Immature natural killer cell (primary cell): ENCODE results near the gene LRIG3. TPM values are rescaled to one million over a fixed set of nuclear protein-coding genes. Genes with fewer than 3 reads are reported as not detected.

Experiments used
- DNase-seq, 3 donors: peaks; one replicate each; pipeline ENCODE4 v3.0.0; 2022; ENCODE audit warnings: mixed read lengths in 1 of 3
- H3K27ac Mint-ChIP-seq, 6 donors: one replicate each; pipeline ENCODE4 v1.8.0; 2020; ENCODE audit warnings: mixed read lengths in 6 of 6, mild to moderate bottlenecking in 5 of 6, inconsistent platforms in 4 of 6, moderate library complexity in 3 of 6
- H3K27me3 Mint-ChIP-seq, 3 donors: one replicate each; pipeline ENCODE4 v1.8.0; 2020 to 2021; ENCODE audit warnings: low read depth in 3 of 3, mild to moderate bottlenecking in 3 of 3, mixed read lengths in 3 of 3, moderate library complexity in 3 of 3, inconsistent platforms in 1 of 3
- H3K36me3 Mint-ChIP-seq, 3 donors: one replicate each; pipeline ENCODE4 v1.8.0; 2020; ENCODE audit warnings: mixed read lengths in 3 of 3, inconsistent platforms in 2 of 3, mild to moderate bottlenecking in 2 of 3
- H3K4me1 Mint-ChIP-seq, 2 donors: one replicate each; pipeline ENCODE4 v1.8.0; 2020; ENCODE audit warnings: inconsistent platforms in 2 of 2, mild to moderate bottlenecking in 2 of 2, mixed read lengths in 2 of 2, moderate library complexity in 1 of 2
- H3K4me3 Mint-ChIP-seq, 5 donors: one replicate each; pipeline ENCODE4 v1.8.0; 2020; ENCODE audit warnings: mild to moderate bottlenecking in 5 of 5, mixed read lengths in 5 of 5, inconsistent platforms in 3 of 5, moderate library complexity in 3 of 5
- H3K9me3 Mint-ChIP-seq, 6 donors: one replicate each; pipeline ENCODE4 v1.8.0; 2020; ENCODE audit warnings: mild to moderate bottlenecking in 6 of 6, mixed read lengths in 6 of 6, inconsistent platforms in 4 of 6, moderate library complexity in 3 of 6
- polyA plus RNA-seq, 3 donors: library from polyadenylated mRNA; unstranded; fragments of 300-500 nt; fragmentation: Illumina TruSeq; gene quantifications; one replicate each; pipeline ENCODE4 v1.2.3, GENCODE V29; 2021

LRIG3 gene
- polyA plus RNA-seq, 3 donors from 2014 or later: not detected

DNA sequence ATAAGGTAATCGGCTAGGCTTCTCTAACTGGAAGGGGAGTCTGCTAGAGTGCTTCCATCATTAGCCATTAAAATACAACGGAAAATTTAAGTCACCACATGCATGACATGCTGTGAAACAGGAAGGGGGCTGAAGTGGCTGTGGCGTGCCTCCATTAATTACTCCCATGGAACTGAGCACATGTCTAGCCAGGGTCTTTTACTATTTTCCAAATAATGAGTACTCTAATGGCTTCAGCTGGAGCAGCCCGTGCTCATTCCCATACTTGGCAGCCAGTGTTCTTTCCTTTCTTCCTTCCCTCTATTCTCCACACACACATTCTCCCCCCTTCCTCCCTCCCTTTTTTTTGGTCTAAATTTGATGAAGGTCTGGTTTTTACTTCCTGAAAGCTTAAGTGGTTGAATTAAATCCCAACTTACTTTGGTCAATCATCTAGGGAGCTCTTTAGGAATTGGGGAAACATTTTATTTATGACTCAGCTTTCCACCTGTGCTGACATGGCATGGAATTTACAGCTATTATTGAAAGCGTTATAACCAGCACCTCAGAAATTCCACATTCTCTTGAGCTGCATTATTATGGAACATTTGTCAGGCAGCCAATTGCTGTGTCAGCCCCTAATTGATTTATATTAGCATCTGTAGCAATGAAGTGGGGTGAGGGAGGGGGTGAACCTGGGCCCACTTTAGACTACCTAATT is 72.3 kb downstream of the LRIG3 start:
- H3K4me3 Mint-ChIP-seq: no peak overlapping the region
- DNase-seq: no peak
- no peak overlapping the region for H3K27ac Mint-ChIP-seq
- H3K4me1 Mint-ChIP-seq: no peaks in the 10 kb centered on the region
- H3K27me3 Mint-ChIP-seq: peaks cover 0 to 1% (median 0%) of the 10 kb centered on the region in 3 donors
- H3K36me3 Mint-ChIP-seq: no peaks in the 10 kb centered on the region
- peaks cover 0 to 22% (median 3%) of the 10 kb centered on the region in 6 donors for H3K9me3 Mint-ChIP-seq

DNA sequence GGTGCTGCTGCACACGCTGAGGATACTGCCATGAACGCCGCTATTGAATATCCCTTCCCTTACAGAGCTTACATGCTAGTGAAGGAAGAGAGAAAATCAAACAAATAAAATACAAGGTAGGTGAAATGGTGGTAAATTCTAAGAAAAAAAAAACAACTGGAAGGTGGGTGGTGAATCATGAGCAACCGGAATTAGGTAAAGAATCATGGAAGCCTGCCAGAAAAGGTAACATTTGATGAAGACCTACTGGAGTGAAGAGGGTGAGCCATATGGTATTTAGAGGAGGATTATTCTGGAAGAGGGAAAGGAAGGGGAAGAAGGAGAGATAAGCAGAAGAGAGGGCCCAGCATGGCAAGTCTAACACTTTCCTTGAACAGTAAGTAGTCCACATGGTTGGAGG is 76.1 kb downstream of the LRIG3 start:
- Mint-ChIP-seq H3K27ac (no peak overlapping the region), H3K9me3 (peaks cover 0 to 7% (median 6%) of the 10 kb centered on the region in 6 donors), H3K36me3 (no peaks in the 10 kb centered on the region), H3K4me1 (no peaks in the 10 kb centered on the region), H3K4me3 (no peak overlapping the region), H3K27me3 (no peaks in the 10 kb centered on the region)
- no peak for DNase-seq

GRCh38 chr12:58841058-58841798 is 79.1 kb downstream of the LRIG3 start:
- Mint-ChIP-seq H3K36me3 (no peaks in the 10 kb centered on the region), H3K27ac (no peak overlapping the region), H3K4me3 (no peak overlapping the region), H3K27me3 (no peaks in the 10 kb centered on the region), H3K4me1 (no peaks in the 10 kb centered on the region), H3K9me3 (peaks cover 4 to 20% (median 17%) of the 10 kb centered on the region in 6 donors)
- no peak for DNase-seq

DNA sequence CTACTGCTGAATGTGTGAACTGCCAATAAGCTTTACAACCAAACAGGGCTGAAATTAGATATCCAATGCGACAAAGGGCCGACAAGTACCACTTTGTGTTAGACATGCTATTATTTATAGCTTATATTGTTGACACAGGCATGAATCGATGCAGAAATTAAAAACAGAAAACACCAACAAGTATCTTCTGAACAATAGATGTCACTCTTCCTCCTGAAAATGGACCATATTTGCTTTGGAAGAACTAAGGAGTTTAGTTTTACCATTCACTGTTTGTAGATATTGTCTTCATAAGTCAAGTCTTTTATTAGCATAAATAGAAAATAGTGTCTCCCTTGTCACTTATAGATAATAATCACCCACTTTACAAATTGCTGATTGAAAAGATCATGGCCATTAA is 86.5 kb downstream of the LRIG3 start:
- H3K4me3 Mint-ChIP-seq: no peak overlapping the region
- DNase-seq: no peak
- H3K27ac Mint-ChIP-seq: no peak overlapping the region
- H3K36me3 Mint-ChIP-seq: no peaks in the 10 kb centered on the region
- peaks cover 0 to 26% (median 13%) of the 10 kb centered on the region in 6 donors for H3K9me3 Mint-ChIP-seq
- H3K27me3 Mint-ChIP-seq: peaks cover 0 to 3% (median 0%) of the 10 kb centered on the region in 3 donors
- H3K4me1 Mint-ChIP-seq: no peaks in the 10 kb centered on the region

DNA sequence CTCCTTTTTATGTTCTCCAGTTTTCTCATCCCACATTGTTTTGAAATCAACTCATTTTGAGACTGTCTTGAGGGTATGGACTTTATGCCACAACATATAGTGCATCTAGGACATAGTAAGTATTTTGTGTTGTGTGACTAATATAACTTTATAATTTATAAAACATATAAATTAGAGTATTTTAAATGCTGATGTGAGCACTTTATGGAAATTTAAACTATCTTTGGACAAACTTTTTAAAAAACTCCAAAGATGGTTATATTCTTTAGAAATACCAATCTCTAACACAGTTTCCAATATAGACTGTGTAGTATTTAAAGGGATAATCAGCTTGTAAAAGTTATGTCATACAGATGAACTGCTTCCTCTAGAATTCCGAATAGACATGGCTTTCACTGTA is 87.4 kb downstream of the LRIG3 start:
- Mint-ChIP-seq H3K4me1 (no peaks in the 10 kb centered on the region), H3K9me3 (peaks cover 3 to 19% (median 12%) of the 10 kb centered on the region in 6 donors), H3K36me3 (no peaks in the 10 kb centered on the region), H3K4me3 (no peak overlapping the region), H3K27ac (no peak overlapping the region), H3K27me3 (peaks cover 0 to 3% (median 0%) of the 10 kb centered on the region in 3 donors)
- DNase-seq: no peak
